GM19467 (cell line): ENCODE data around the gene INPP5E.

Experiments used
- ATAC-seq: cut with Tn5 transposase; IDR thresholded peaks from one replicate; pipeline ENCODE4 v1.9.1; 2021; ENCODE audit warnings: mild to moderate bottlenecking, moderate library complexity; ENCODE audit not compliant: unreplicated experiment

The INPP5E gene

DNA sequence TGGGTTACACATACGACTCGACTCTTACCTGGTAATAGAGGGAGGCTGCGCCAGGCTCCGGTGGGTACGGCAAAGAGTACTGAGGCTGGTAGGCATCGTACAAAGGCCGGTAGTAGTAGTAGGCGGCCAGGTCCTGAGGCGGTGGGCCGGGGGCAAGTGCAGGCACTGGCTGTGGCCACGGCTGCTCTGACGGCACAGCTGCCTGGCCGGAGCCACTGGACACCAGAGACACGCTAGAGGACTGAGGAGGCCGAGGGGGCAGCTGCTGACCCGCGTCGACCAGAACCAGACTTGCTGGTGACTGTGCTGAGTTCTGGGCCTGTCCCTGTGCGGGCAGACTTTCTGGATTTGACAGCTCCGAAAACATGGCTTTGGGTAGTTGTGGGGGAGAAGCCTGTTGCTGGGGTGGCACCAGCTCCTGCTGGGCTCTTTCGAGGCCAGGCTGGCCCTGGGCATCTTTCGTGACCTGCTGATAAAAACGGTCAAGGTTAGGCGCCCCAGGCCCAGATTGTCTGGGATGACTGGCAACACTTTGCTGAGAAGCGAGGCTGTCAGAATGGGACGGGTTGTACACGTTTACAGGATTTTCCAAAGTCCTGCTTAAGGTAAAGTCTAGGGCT is 34.5 kb upstream of the INPP5E start:
- no peak for ATAC-seq

DNA sequence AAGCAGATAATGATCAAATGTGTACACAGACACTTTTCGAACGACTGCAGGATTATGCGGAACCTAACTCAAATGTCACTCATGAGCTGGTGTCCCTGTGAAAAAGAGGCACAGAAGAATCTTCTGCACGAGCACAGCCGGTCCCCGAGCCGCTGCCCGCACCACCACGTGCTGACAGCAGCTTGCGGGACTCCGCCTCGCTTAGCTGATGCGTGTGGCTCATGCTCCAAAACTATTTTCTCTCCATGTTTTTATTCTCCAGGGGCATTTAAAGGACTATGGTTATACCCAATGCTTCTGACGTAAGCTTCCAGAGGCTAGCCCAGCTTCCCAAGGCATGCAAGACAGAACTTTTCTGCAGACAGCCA is 33.7 kb upstream of the INPP5E start:
- ATAC-seq: no peak

DNA sequence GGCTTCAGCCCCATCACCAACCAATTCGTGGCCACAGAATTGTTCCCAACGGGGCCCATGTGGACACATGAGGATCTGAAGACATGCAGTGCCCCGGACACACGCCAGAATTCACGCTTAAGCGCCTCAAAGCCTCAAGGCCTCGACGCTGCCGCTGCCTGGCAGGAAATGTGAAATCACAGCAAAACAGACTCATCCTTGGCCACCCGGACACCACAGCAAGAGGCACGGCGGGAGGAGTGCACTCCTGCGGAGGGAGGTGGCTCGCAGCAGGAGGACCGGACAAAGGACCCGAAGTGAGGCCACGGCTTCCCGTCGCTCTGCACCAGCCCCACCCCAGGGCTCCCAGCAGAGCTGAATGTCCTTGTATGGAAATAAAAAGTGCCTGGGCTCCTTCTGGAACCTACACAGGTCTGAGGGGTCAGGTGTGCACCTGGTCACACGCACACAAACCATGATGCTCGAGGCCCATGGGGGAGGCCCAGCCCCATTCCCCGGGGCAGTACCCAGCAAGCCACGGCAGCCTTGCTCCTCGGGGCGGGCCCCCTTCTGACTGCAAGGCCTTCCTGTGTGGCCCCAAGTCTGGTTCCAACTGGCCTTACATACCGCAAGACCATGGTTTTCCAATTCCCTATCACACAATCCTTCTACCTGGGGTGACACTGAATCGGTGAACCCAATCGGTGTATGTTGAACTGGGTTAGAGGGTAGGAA is 33.2 kb upstream of the INPP5E start:
- no peak for ATAC-seq

DNA sequence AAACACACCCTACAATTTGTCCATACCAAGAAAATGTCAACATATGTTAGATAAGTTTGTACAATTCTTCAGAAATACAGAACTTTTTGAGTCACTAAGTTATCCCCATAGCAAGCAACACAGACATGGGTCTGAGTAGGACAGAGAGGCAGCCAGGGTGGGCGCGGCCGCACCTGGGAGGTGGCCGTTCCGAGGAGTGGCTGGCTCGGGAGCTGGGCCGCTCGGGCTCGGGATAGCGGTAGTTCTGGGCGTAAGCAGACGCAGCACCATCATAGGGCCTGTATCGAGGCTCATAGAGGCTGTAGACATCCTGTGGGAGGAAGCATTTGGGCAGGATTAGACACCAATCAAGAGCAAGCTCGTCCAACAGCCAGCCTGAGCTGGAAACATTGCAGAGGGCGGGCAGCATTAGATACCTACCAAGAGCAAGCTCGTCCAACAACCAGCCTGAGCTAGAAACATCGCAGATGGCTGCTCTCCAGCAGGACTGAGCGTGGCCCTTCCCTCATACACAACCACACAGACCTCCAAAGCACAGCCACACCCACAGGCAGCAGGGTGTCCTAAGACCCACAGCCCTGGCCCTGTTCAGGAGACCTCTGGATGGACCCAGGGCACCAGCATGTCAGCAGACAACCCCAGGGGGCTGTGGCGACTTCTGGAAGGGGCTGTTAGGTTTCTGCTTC is 32.3 kb upstream of the INPP5E start:
- ATAC-seq: no peak

DNA sequence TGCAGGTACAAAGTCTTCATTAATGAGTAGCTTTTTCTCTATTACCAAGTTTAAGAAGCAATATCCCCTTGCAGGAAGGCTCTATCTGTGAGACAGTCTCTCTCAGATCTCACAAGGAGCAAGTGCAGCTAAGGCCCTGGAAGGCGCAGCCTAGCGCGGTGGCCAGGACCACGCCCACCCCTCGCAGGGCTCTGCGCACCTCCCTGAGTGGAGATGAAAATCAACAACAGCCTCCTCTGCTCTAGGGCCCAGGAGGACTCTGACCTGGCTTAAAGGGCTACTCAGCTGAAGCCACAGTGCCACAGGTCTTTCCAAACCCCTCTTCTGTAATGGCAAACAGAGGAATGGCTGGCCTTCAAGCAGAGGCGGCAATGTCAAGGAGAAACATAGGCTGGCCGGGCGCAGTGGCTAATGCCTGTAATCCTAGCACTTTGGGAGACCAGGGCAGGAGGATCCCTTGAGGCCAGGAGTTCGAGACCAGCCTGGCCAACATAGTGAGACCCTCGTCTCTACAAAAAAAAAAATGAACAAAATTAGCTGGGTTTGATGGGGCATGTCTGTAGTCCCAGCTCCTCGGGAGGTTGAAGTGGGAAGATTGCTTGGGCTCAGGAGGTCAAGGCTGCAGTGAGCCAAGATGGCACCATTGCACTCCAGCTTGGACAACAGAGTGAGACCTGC is 31.3 kb upstream of the INPP5E start:
- ATAC-seq: no peak

DNA sequence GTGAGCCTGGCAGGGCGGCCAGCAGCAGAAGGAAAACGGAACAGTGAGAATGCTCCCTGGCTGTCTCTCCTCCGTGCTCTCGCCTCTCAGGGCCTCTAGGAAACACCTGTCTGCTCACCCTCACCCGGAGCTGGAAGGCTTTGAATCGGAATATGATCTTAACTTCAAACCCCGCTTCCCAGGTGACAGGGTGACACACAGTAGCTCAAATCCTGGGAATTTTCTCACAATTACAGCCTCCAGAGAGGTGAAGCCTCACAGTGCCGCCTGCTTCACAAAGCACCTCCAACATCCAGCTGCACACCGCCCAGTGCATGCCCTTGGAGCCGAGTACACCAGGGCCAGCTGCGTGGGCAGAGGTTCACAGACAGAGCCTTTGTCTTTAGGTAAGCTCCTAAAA is 30.7 kb upstream of the INPP5E start:
- no peak for ATAC-seq

DNA sequence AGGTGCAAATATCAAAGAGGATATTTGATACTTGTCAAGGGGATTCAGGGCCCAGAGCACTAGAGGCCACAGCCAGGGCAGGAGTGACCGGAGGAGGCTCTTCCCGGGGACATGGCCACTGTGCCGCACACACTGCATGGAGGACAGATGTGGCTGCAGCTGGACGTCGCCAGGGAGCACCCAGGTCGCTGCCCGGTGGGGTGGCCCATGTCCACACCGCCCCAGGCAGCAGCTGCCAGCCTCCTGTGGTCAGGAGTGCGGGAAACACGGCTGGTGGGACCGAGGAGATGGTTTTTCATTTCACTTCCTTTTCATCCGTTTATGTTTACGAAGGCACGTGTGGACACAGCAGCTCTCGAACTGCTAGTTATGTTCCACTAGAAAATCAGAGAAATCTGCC is 28.1 kb upstream of the INPP5E start:
- ATAC-seq: no peak

DNA sequence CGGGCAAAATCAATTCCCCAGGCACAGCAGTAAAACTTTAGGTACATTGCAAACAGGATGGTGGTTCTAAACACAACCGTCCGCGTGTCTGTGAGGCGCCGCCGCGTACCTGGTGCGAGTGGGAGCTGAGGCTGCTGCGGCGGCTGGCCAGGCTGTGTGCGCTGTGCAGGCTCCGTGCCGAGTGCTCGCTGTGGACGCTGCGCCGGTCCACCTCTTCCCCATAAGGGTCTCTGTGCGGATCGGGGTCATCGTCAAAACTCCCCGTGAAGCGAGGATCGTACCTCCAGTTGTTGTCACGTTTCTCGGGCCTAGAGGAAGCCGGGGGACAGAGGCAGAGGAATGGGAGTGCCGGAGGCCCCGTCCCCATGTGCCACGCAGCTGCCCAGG is 26.5 kb upstream of the INPP5E start:
- no peak for ATAC-seq

DNA sequence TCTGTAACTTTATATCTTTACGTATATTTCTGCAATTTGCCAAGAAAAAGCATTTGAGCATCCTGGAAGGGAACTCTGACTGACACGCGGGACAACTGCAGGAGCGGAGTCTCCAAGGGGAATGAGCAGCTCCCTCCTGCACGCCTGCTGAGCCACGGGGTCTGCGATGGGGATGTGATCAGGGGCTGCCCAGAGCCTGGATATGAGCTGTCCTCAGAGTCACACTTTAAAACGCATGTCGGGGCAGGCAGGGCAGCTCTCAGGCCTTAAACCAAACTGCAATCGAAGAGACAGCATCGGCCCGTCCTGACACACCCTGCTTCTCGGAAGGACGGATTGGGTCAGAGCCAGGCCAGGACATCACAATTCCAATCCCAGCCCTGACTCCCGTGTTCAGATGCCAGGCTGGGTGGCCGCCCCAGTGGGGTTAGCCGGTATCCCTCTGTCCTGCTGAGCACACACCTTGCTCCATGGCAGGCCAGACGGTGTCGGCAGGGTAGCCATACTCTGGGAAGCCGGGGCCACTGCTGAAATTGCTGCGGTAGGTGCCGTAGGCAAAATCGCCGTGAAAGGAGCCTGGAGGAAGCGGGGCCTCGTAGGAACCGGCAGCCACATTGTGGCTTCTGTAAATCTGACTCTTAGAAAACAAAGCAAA is 26.0 kb upstream of the INPP5E start:
- no peak for ATAC-seq

DNA sequence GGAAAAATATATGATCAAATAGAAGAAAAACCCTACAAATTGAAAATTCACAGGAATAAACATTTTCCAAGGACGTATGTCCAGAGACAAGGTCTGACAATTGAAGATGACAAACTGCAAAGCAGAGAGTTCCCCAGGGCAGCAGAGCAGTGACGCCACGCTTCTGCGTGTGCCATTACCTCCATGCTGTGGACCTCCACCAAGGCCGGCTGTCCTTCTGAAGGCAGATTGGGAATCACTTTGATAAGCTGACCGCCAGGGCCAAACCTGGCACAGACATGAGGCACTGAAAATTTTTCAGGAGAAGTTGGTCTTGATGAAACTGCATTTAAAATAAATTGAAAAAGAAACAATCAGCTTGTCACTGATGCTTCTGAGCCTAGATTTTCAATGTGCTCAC is 24.6 kb upstream of the INPP5E start:
- ATAC-seq: no peak

DNA sequence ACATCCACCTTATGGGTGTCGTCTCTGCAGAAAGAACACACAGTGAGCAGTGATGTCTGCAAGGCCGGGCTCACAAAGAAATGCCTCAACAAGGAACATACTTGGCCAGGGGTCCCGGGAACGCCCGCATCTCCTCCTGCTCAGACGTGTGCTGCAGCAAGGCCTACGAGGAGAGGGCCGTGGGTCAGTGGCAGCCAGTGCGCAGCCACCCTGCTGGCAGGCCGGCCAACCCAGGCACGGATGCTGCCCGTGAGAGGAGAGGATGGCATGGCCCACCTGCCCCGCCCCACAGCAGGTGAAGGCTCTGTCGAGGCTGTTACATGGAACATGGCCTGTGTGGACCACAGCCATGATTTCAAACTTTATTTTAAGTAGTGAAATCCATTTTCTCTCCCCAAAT is 23.9 kb upstream of the INPP5E start:
- ATAC-seq: no peak

DNA sequence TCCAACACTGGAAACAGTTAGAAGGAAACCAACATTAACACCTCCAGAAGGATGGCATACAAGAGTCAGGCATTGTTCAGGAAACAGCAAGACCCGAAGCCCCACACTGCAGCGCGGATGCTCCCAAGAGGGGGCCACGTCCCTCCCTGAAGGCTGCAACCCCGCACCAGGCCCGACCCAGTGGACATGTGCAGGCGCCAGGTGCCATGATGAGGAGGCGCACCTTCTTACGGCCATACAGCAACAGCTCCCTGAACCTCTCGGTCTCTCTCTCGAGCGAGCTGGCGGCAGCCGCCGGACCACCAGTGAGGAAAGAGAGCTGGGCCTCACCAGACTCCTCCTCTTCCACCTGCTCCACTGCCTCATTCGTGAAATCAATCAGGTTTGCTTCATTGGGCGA is 23.0 kb upstream of the INPP5E start:
- no peak for ATAC-seq

DNA sequence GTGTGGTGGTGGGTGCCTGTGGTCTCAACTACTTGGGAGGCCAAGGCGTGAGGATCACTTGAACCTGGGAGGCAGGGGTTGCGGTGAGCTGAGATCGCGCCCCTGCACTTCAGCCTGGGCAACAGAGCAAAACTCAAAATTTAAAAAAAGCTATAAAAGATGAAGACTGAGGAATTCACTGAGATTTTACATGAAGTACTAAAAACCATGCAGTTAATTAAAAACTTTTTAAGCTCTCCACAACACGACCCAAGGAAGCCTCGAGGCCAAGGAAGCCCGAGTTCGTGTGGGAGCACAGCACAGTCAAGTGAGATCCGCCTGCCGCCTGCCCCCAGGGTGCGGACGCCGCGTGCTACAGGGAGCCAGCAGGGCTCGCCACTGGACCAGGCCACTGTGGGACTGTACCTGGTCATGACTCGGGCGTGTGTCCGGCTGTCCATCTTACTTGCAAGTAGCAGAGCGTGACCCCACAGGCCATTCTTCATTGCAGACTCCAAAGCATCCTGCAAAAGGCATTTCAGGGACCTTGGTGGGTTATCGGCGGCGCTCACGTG is 21.2 kb upstream of the INPP5E start:
- ATAC-seq: no peak

DNA sequence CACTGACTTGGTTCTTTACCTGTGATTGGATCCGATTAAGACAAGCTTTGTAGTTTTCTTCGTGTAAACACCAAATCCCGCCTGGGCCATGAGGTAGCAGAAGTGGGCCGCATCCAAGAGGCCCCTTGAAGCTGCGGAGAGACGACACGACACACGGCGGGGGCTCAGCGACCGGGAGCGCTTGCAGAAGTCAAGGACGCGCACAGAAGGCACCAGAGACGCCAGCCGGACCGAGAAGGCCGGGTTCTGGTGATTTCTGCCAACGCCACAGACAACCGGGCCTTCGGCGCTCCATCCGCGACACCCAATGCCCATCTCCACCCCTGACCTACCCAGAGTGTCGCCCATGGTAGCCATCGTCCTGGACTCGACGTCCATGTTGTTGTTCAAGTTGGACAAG is 19.8 kb upstream of the INPP5E start:
- ATAC-seq: no peak

DNA sequence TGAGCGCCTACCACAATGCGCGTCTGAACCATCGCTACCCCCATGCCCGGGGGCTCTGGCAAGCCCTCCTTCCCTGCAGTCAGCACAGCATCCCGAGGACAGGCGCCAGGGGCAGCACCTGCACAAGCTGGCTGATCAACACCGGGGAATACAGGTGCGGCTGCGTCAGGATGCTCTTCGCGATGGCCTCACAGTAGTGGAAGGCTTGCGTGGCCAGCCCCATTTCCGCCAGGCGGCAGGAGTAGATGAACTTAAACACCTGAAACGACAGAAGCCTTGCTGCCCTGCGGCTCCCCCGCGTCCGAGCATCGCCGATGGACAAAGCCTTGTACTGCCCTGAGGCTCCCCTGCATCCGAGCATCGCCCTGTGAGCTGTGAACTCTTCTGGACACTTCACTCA is 17.7 kb upstream of the INPP5E start:
- no peak for ATAC-seq

DNA sequence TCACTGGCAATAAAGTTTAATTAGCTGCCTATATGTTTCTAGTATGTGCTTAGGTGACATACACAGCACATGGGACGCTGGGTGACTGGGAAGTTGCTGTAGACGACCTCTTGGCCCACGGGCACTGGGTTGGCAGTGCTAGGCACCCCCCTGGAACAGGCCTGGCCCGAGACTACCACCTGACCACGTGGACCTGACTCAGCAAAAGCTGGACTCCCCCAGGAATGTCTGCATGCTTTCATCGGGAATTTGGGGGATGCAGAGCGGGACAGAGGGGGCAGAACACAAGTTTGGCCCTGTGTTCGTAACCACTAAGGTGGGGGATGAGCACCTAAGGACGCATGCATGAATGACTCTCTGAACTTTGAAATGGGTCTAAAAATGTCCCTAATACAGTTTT is 16.6 kb upstream of the INPP5E start:
- no peak for ATAC-seq

DNA sequence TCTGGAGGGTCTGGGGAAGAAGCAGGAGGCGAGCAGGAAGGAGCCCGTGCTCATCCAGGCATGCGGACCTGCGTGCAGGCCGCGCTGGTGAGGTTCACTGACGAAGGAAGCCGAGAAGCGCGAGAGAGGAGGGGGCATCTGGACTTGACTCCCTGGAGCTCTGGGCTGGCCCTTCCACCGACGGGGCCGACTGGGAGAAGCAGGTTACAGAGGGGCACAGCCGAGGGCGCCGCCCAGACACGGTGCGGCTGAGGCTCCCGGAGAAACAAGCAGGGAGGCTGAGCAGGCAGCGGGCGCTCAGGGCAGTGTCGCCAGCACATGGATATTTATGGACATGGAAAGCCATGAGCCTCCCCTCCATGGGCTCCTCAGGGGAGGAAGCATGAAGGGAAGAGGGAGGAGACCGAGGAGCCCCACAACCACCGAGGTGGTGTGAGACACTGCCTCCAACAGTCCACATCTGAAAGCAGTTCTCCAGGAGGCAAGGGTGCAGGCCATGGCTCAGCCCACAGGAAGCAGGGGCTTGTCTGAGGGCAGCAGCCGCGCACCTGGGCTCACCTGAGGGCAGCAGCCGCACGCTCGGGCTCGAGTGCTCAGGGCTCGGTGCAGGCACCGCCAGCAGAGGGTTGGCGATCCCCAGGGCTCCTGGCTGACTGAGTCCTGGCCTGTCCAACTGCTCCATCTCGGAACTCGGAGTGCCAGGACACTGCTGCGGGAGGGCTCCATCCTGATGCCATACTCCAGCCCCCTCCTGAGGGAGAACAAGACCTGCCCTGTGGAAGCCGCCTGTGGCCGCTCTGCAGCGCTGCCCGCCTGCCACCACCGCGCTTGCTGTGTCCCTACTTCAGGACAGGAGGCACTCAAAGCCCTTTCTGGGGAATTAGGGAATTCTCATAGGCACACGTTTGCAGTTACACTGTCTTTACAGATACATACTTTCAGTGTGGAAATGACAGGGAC is 15.7 kb upstream of the INPP5E start:
- no peak for ATAC-seq

DNA sequence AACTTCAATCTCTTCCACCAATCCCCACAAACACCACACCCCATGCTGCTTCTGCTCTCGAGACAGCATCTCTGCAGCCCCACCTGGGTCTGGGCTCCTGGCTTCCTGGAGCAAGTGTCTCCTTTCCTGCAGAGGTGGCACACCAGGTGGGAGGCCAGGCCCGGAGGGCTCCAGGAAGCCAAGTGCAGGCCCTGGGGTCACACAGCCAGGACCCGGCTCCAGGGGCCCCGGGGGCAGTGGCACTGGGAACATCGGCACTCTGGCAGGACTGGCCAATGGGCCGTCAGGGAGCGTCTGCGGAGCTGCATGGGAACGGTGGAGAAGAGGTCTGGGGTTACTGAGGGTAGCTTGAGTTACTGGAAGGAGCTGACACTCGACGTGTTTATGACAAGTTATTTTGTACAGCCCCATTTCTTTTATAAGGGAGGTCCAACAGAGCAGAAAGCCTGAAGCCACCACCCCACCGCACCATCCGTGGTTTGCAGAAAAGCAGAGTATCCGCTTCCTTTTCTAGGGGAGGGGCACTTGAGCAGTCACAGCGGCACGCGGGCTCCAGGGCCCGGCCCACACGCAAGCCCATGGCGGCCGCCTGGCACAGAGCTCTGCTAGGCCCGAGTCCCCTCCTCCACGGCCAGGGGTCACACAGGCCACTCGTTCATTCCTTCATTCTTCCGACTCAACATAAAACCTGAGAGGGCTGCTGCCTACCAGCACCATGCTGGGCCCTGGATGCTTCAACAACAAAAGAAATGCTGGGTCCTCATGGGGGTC is 14.6 kb upstream of the INPP5E start:
- ATAC-seq: no peak

DNA sequence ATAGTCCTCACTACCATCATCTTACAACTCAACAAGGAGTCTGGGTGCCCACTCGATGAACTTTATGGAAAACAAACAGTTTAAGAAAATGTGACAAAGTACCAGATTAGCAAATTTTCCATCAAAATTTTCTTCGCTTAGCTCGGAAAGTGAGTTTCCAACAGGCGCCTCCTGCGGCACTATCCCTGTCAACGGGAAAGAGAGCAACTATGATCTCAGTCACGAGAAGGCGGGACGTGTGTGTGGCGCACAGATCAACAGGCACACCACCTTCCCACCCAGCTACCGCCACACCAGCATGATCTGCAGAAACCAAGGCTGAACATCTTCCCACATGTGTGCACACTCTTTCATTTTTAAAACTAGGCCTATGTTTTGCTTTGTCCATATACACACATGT is 13.7 kb upstream of the INPP5E start:
- ATAC-seq: no peak
